ENCODE measurements around the gene ZSCAN22.
"Not testable (repeated sequence)": the region's sequence is repeated elsewhere in the genome, so short reads cannot be mapped to it uniquely, and the experiment has no call there.

ZSCAN22 gene

DNA sequence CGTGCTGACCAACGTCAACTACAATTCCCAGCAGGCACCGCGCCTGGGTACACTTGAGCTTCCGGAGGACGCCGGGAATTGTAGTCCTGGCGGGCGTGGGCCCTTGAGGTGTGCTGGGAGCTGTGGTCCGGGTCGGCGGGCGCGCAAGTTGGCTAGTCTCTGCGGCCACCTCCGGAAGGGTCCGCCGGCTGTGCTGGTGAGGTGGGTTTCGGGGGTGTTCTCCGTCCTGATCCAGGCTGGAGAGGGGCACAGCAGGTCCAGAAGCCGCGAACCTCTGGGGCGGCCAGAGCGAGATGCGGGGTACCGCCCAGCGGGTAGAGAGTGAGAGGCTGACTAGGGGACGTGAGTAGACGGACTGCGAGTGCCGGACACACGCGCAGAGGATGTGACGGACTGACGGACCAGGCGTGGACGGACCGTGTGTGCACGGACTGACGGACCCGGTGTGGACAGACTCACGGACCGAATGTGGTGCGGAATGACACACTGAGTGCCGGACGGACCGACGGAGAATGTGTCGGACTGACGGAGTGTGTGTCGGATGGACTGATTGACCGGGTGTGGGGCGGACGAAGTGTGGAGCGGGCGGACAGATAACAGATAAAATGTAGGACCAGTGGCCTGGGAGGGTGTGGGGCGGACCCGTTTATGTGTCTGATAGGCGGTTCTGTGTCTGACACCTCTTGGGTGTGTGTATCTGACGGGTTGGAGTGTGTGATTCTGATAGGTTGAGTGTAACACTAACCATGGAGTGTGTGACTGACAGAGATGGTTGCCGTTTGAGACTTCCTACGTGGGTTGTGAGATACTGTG, at the start of gene ZSCAN22:
Gene ZSCAN22 (plus strand): TSS at position 81 of the 813 bp plus-strand sequence. CDS start 7,809 bp downstream, outside the sequence.
- peak; percentile 99 for DNase-seq

DNA sequence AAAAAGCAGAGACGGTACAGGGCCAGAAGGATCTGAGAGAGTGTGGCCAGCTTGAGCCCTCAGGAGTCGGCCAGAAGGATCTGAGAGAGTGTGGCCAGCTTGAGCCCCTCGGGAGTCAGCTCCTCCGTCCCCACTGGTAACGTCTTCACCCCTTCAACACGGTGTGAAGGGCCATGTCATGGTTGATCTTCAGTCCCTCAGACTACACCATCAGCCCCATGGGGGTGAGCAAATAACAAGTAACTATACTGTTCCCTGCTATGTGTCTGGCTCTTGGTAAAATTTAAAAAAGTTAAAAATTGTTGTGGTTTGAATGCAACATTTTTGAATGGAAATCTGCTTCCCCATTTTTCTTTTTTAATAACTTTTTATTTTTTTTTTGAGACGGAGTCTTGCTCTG, 49.6 kb upstream of the ZSCAN22 start:
- DNase-seq, result no peak

DNA sequence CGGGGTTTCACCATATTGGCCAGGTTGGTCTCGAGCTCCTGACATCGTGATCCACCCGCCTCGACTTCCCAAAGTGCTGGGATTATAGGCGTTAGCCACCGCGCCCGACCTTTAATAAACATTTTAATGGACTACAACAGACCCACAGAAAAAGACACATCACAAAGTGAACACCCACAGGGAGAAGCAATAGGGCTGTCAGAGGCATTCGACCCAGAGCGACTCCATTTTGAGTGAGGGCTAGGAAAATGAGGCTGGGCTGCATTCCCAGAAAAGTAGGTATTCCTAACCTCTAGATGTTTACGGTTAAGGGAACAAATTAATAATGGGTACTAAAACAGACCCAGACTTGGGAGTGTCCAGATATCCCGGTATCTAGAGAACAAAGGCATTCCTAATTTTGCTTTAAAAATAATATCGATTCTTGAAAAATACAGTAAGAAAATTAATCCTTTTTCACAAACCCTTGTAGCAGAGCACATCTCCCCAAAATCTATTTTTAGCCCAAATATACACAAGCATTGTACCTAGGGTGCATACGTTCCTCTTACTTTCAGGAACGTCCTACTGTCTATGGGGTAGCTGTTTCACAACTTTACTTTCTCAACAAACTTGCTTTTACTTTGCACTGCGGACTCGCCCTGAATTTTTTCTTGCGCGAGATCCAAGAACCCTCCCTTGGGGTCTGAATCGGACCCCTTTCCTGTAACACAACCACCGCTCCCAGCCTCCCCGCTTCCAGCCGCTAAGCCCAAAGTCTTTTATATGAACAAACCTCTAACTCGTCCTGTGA, 48.9 kb upstream of the ZSCAN22 start:
- DNase-seq, result no peak

DNA sequence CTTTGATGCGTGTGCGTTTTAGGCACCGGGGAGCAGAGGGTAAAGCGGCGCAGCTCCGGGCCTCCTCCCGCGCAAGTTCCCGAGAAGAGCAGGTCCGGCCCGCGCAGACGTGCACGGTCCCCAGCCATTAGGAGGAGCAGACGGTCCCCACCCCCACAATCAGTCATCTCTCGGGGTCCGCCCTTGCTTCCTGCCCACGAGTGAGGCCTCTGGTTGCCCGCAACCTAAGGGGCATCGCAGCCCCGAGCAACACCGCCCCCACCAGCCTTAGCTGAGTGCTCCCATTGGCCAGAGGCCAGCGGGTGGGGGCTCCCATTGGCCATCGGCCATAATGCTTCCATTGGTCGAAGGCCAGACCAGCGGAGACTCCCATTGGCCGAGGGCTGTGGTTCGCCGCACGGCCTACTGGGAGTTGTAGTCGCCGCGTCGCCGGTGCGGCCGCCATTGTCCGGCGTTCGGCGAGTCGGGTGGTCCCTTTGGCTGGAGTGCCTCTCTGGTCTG, 48.2 kb upstream of the ZSCAN22 start, which contains the start of gene ZNF8:
Gene ZNF8 (plus strand): TSS at position 415 of the 501 bp plus-strand sequence. CDS start 127 bp downstream, outside the sequence.
- peak; percentile 100 for DNase-seq

DNA sequence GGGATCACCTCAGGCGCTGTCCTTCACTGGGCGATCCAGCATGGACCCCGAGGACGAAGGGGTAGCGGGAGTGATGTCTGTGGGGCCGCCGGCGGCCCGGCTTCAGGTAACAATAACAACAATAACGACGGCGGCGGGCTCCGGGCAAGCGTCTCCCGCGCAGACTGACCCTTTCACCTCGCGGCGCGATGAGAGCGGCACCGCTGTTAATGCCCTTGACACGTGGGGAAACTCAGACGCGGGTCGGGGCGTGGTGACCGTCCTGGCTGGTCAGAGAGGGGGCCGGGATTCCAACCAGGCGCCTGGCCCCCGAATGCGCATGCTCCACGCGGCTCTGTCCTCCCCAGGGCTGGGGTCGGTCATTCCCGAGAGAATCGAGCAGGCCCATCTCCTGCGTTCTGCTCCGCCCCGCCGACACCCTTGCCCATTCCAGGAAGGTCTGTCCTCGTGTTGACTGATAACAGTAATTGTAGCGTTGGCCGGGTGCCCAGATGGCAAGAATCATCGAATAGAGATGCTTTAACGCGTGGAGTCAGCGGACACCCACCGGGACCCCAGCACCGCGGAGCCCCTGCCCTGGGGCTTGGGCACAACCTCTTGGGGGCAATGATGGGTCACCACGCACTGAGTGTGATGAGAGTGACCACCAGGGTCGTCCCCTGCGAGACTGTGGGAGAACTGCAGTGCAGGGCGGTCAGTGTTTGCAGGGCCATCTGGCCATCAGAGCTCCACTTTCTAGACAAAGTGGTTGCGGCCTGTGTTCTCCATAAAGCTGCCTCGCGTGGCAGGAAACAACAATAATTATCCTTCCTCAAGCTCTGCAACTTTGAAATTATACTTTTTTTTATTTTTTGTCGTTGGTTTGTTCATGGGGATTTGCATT, 47.5 kb upstream of the ZSCAN22 start:
- DNase-seq, result peak; percentile 91

DNA sequence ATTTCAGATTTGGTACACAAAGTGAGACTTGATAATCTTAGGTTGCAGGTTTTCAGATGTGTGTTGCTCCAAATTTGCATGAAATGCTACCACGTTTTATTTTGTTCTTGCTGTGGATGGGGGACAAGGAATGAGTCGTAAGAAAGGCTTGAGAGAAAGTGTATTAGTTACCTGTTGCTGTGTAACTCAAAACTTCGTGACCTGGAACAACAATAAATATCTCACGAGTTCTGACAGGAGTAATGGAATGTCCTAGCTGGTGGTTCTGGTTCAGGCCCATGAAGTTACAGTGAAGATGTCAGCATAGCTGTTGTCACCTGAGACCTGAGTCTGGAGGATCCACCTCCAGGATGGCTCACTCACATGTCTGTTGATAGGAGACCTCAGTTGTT, 46.9 kb upstream of the ZSCAN22 start:
- DNase-seq, result no peak

DNA sequence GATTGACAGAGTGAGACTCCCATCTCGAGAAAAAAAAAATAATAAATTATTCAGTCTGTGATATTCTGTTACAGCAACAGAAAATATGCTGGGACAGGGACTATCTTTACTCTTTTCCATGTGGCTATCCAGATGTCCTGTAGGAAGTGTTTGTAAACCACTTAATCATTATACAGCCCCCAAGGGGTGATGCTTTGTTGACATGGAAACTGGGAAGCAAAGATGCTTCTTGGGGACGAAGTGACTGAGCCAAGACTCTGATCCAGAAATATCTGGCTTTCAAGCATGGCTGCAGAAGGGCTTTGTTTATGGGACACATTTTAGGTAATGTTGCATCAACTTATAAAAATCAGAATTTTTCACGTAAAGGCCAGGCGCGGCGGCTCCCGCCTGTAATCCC, 42.6 kb upstream of the ZSCAN22 start:
- no peak for DNase-seq

DNA sequence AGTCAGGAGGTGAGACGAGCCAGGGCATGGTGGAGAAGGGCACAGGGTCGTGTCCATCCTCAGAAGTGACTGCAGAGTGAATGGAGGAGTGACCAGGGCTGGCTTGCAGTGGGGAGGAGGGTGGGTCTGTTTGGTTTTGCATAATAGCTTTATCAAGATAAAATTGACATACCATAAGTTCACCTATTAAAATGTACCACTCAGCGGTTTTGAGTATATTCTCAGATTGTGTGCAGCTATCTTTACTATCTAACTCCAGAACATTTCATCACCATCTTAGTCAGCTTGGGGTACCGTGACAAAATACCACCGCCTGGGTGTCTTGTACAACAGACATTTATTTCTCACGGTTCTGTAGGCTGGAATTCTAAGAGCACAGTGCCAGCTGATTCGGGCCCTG, 34.9 kb upstream of the ZSCAN22 start:
- no peak for DNase-seq

GRCh38 chr19:58294743-58295374, 31.9 kb upstream of the ZSCAN22 start:
- no peak for DNase-seq

- DNase-seq, result no peak
Measured at GRCh38 chr19:58296104-58296503, 30.7 kb upstream of the ZSCAN22 start.

GRCh38 chr19:58300620-58301019, 26.2 kb upstream of the ZSCAN22 start:
- DNase-seq, result no peak

DNA sequence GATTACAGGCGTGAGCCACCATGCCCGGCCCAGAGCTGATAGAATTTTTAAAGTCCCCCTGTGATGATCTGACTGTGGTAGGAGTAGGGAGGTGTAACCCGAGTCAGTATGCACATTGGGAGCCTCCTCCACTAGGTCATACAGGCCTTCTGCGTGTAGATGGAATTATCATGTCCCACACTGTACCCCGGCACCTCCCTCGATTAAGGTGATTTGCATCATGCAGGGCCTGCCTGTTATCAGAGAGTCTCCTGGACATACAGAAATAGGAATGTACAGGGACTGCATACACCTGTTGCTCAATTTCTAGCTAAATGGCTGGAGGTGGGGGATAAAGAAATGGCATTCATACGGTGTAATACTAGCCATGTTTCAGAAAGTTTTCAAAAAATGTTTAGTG, 22.5 kb upstream of the ZSCAN22 start:
- DNase-seq, result no peak

DNA sequence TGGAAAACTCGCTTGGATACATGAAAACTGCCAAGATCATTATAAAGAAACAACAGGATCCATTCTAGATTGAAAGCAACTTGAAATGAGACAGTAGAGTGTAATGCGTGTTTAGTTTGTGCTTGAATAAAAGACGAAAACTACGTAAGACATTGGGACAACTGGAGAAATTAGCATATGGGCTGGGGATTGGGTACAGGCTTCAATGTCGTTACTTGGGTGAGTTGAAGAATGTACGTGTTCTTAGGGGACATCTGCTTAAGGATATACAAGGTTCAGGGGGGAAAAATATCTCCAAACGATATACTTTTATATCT, 22.1 kb upstream of the ZSCAN22 start:
- DNase-seq, result no peak

GRCh38 chr19:58305065-58305931, 21.5 kb upstream of the ZSCAN22 start, which contains the start of gene ERVK3-1:
Gene ERVK3-1 (plus strand): TSS chr19:58305377. CDS start chr19:58312169, 6,792 bp downstream.
- peak; percentile 98 for DNase-seq

GRCh38 chr19:58305932-58306323, 20.9 kb upstream of the ZSCAN22 start:
- no peak for DNase-seq

GRCh38 chr19:58307736-58308135, 19.1 kb upstream of the ZSCAN22 start:
- DNase-seq, result no peak

GRCh38 chr19:58310685-58311084, 16.1 kb upstream of the ZSCAN22 start:
- DNase-seq, result not testable (repeated sequence)

DNA sequence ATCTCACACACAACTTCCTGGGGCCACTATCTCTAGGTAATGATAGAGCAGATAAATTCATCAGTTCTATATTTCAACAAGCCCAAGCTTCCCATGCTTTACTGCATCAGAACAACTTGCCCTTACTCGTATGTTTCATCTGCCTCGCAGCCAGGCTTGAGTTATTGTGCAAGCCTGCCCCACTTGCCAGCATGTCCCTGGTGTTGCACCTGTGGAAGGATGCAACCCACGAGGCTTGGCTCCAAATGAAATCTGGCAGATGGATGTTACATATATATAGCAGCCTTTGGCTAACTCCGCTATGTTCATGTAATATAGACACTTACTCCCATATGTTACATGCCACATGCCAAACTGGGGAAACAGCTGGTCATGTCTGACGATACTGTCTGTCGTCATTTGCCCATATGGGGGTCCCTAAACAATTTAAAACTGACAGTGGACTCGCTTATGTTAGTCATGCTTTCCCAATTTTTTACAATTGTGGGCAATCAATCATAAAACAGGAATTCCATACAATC, 15.4 kb upstream of the ZSCAN22 start:
- no peak for DNase-seq

GRCh38 chr19:58315580-58315979, 11.2 kb upstream of the ZSCAN22 start:
- no peak for DNase-seq

DNA sequence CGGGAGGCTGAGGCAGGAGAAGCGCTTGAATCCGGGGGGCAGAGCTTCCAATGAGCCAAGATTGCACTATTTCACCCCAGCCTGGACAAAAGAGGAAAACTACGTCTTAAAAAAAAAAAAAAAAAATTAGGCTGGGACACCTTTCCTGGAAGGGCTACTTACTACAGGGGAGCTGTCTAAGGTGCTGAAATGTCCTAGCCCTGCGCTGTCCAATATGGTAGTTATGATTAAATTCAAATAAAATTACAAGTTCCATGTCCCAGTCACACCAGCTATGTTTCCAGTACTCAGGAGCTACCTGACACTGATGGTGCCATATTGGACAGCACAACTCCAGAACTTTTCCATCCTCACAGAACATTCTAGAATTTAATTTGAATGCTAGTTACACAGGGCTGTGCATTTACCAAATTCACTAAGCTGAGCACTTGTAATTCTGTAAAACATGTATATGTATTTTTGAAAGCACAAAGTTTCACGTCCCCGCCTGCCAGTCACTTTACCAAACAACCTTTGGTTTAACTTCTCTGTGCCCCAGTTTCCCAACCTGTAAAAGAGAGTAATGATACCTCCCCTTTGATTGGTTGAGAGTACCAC, 9.2 kb upstream of the ZSCAN22 start:
- DNase-seq, result no peak

DNA sequence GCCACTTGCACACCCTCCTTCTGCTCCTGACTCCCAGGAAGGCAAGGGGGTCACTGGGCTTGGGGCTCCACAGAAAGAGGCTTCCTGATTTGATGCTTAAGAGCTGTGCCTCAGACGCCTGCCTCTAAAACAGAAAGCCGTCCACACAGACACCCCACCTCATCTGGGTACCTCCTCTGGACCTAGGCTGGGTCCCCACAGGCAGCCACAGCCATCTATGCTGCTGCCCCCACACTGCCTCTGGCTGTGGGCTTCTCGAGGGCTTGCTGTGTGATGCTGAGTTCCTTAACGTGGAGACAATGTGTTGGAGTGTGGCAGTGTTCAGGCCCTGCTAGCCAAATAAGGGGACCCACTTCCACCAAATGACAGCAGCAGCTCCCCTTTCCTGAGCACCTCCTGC, 8.5 kb upstream of the ZSCAN22 start:
- DNase-seq, result no peak
